ENCODE measurements around the gene ITGBL1. TPM values are rescaled to one million over a fixed set of nuclear protein-coding genes. Genes with fewer than 3 reads are reported as not detected.

ITGBL1 gene
- total and polyA plus RNA-seq, 2 of the 8 experiments (the other 6 are each of a cell fraction or from before 2014, with no cell fraction given), result not detected

GRCh38 chr13:101499406-101499805 lies 46.9 kb downstream of the ITGBL1 start:
- Histone ChIP-seq H3K14ac (ENCODE audit: insufficient read length) (no peak overlapping the region), H2BK5ac (ENCODE audit: low read depth, low read length) (no peak overlapping the region), H3K4me2 (ENCODE audit: insufficient read depth in 1 of 2, low read depth in 2 of 2, low read length in 2 of 2) (no peak overlapping the region), H2AK5ac (ENCODE audit: low read depth, low read length) (no peak overlapping the region), H2AFZ (ENCODE audit: low read length) (no peak overlapping the region), H3K79me1 (ENCODE audit: low read depth, low read length) (no peaks in the 10 kb centered on the region), H4K91ac (replicated peaks; ENCODE audit: insufficient read length, low read length) (no peak overlapping the region), H3K56ac (replicated peaks; ENCODE audit: insufficient read length, low read depth, low read length) (no peak overlapping the region), H2BK15ac (ENCODE audit: low read length) (no peak overlapping the region), H3K4me1 (replicated peaks in 1 of 4; ENCODE audit: control insufficient read depth in 3 of 4, insufficient read depth in 4 of 4, low read length in 3 of 4) (no peaks in the 10 kb centered on the region), H3K9ac (replicated peaks in 1 of 4; ENCODE audit: extremely low read depth in 1 of 4, low read depth in 3 of 4, low read length in 3 of 4) (no peak overlapping the region), H3K27ac (ENCODE audit: low read depth, low read length) (no peak overlapping the region), H2BK120ac (replicated peaks; ENCODE audit: low read depth, low read length) (no peak overlapping the region), H3K9me3 (ENCODE audit: insufficient read depth in 2 of 2, low read depth in 1 of 2, low read length in 1 of 2) (no peaks in the 10 kb centered on the region), H3K23me2 (ENCODE audit: low read depth, low read length) (no peaks in the 10 kb centered on the region), H2BK20ac (ENCODE audit: low read length) (no peak overlapping the region), H3K79me2 (ENCODE audit: control insufficient read depth in 1 of 2, insufficient read depth in 2 of 2, low read length in 2 of 2) (no peaks in the 10 kb centered on the region), H3K4ac (replicated peaks; ENCODE audit: insufficient read length, low read depth, low read length) (no peak overlapping the region), H4K5ac (ENCODE audit: insufficient read length, low read depth, low read length) (no peak overlapping the region), H2BK12ac (ENCODE audit: low read depth, low read length) (no peak overlapping the region), H3K27me3 (replicated peaks in 1 of 4; ENCODE audit: control insufficient read depth in 3 of 4, extremely low read depth in 1 of 4, insufficient read depth in 3 of 4, low read length in 3 of 4) (no peaks in the 10 kb centered on the region), H4K8ac (ENCODE audit: extremely low read depth, insufficient read depth, low read length) (no peak overlapping the region), H3K36me3 (ENCODE audit: control insufficient read depth in 2 of 4, insufficient read depth in 4 of 4, low read length in 3 of 4) (no peaks in the 10 kb centered on the region), H3K18ac (ENCODE audit: extremely low read depth, low read length) (no peak overlapping the region), H4K20me1 (replicated peaks in 1 of 2; ENCODE audit: control insufficient read depth in 1 of 2, insufficient read depth in 2 of 2, low read length in 2 of 2) (no peaks in the 10 kb centered on the region), H3K4me3 (ENCODE audit: extremely low read depth in 1 of 4, insufficient read depth in 2 of 4, low read depth in 3 of 4, low read length in 4 of 4) (no peak overlapping the region), H3K23ac (ENCODE audit: insufficient read length) (no peak overlapping the region)
- no peak for FAIRE-seq
- ChIA-PET POLR2A (ENCODE audit: partially characterized antibody) (no interaction called here), CTCF (ENCODE audit: partially characterized antibody) (no interaction called here)
- 100% methylated on average over 2 of the region's 2 CpGs; no CpG with 5 or more reads in 1 of the 2 experiments for WGBS, 2 experiments (ENCODE audit: extremely low coverage in 1 of 2, insufficient coverage in 1 of 2, insufficient read length in 1 of 2, insufficient replicate concordance in 2 of 2, low coverage in 1 of 2, low lambda C conversion rate in 2 of 2, missing lambda C conversion rate in 1 of 2)
- no peak for DNase-seq (ENCODE audit: low read depth in 1 of 2, low spot score in 2 of 2)
- TF ChIP-seq POLR2AphosphoS5 (IDR thresholded peaks at IDR 0.05; ENCODE audit: low read depth, low read length) (no peak), SIRT6 (IDR thresholded peaks at IDR 0.05; ENCODE audit: low read length) (no peak), BCL11A (IDR thresholded peaks at IDR 0.05; ENCODE audit: low read depth in 2 of 2, low read length in 2 of 2) (no peak), PHF8 (conservative IDR thresholded peaks at IDR 0.05; ENCODE audit: low read depth, low read length) (no peak)
